K562 (cell line): ENCODE data around the gene EIF4G2. TPM values are rescaled to one million over a fixed set of nuclear protein-coding genes. Genes with fewer than 3 reads are reported as not detected.

ENCODE experiments used
- ATAC-seq: fragments of 200-7000 bp; cut with Tn5 transposase; 3 replicates; pipeline ENCODE4 v1.9.1; 2020; ENCODE audit warnings: moderate library complexity
- BruUV-seq: library from RNA; stranded (reverse); fragments of 400-500 nt; replicated peaks from 2 replicates; lab custom pipeline; 2021; lab: Mats Ljungman, UMichigan
- CTCF ChIA-PET: fragments of 300-600 bp; formaldehyde crosslinking; extraction: SDS; loops from one replicate; lab custom pipeline; 2021; ENCODE audit warnings: low intra/inter-chr PET ratio; lab: Yijun Ruan, JAX
- POLR2A ChIA-PET: fragments of 300-600, 350-650 bp; sonication (Branson Sonifier 250); formaldehyde crosslinking; extraction: SDS; loops from one replicate; lab custom pipeline; 2021; ENCODE audit warnings: antibody characterized with exemption, inconsistent platforms; lab: Yijun Ruan, JAX
- DNase-seq, 4 experiments: peaks; one replicate each; pipeline versions ENCODE4 v3.0.0 to v3.0.0-alpha.2; 2011 to 2018; ENCODE audit warnings: low spot score in 3 of 4, mixed read lengths in 3 of 4; ENCODE audit errors: extremely low read depth in 1 of 4
- FAIRE-seq: peaks from 2 replicates; lab custom pipeline; 2011; peaks lifted over from hg19 to GRCh38; lab: Jason Lieb, UNC
- H2AFZ ChIP-seq: 2 replicates; pipeline ENCODE4 v1.6.0; 2011; ENCODE audit warnings: low read depth, low read length, control low read depth, inconsistent platforms
- H3K27ac ChIP-seq: fragments of 200-600 bp; 3 replicates; pipeline ENCODE4 v1.8.0; 2011; ENCODE audit warnings: low read depth, mild to moderate bottlenecking, control low read depth, inconsistent platforms, low read length, moderate library complexity, mixed read lengths; ENCODE audit errors: extremely low read depth
- H3K27me3 ChIP-seq, 2 experiments: fragments of 300-600 bp in 1 of 2; 2 replicates in 1 of 2; 3 replicates in 1 of 2; pipeline versions ENCODE4 v1.6.0 to v1.8.0; 2011; ENCODE audit warnings: inconsistent platforms in 2 of 2, low read length in 2 of 2, mild to moderate bottlenecking in 1 of 2, mixed read lengths in 1 of 2, moderate library complexity in 1 of 2; ENCODE audit not compliant: control insufficient read depth in 2 of 2, insufficient read depth in 2 of 2
- H3K36me3 ChIP-seq: fragments of 300-600 bp; 3 replicates; pipeline ENCODE4 v1.8.0; 2011; ENCODE audit warnings: mild to moderate bottlenecking, low read length, inconsistent platforms; ENCODE audit not compliant: control insufficient read depth, insufficient read depth
- H3K4me1 ChIP-seq, 2 experiments: fragments of 200-600 bp in 1 of 2; replicated peaks in 1 of 2; 2 replicates in 1 of 2; 3 replicates in 1 of 2; pipeline versions ENCODE4 v1.5.1 to v1.8.0; 2011; ENCODE audit warnings: inconsistent platforms in 2 of 2, low read length in 2 of 2, mild to moderate bottlenecking in 1 of 2, mixed read lengths in 1 of 2, moderate library complexity in 1 of 2; ENCODE audit not compliant: control insufficient read depth in 2 of 2, insufficient read depth in 2 of 2
- H3K4me2 ChIP-seq: 2 replicates; pipeline ENCODE4 v1.6.1; 2011; ENCODE audit warnings: low read length, control low read depth, inconsistent platforms, mixed read lengths; ENCODE audit not compliant: insufficient read depth
- H3K4me3 ChIP-seq: fragments of 200-600 bp; sonication (generic), shearing (Covaris generic); 2 replicates; pipeline ENCODE4 v1.5.1; 2016; ENCODE audit warnings: control low read depth, inconsistent platforms
- H3K79me2 ChIP-seq: fragments of 200-600 bp; 3 replicates; pipeline ENCODE4 v1.8.0; 2011; ENCODE audit warnings: low read length, inconsistent platforms; ENCODE audit not compliant: control insufficient read depth, insufficient read depth
- H3K9ac ChIP-seq, 2 experiments: 2 replicates each; pipeline versions ENCODE4 v1.6.0 to v1.6.1; 2011; ENCODE audit warnings: low read depth in 2 of 2, low read length in 2 of 2, control low read depth in 1 of 2, inconsistent platforms in 1 of 2, mild to moderate bottlenecking in 1 of 2, mixed read lengths in 1 of 2; ENCODE audit not compliant: insufficient read depth in 1 of 2
- H3K9me1 ChIP-seq: one replicate; pipeline ENCODE4 v1.6.0; 2011; ENCODE audit warnings: inconsistent platforms, mild to moderate bottlenecking, low read length, moderate library complexity; ENCODE audit not compliant: control insufficient read depth, insufficient read depth
- H3K9me3 ChIP-seq: replicated peaks from 2 replicates; pipeline ENCODE4 v1.5.1; 2011; ENCODE audit warnings: low read depth, low read length, inconsistent platforms; ENCODE audit not compliant: control insufficient read depth, insufficient read depth
- H4K20me1 ChIP-seq: replicated peaks from 2 replicates; pipeline ENCODE4 v1.6.1; 2011; ENCODE audit warnings: low read length, inconsistent platforms, mixed read lengths; ENCODE audit not compliant: control insufficient read depth, insufficient read depth
- ATF7 ChIP-seq: fragments of 450-650 bp; IDR thresholded peaks from 2 replicates; pipeline ENCODE4 v1.7.1; 2014; ENCODE audit warnings: mild to moderate bottlenecking, moderate library complexity
- CBX2 ChIP-seq: fragments of 200-600 bp; sonication (generic); IDR thresholded peaks from one replicate; pipeline ENCODE4 v1.6.1; 2012; ENCODE audit warnings: mild to moderate bottlenecking, low read length, inconsistent platforms; ENCODE audit not compliant: insufficient read depth, poor library complexity, severe bottlenecking
- HMGN3 ChIP-seq: IDR thresholded peaks from 2 replicates; pipeline ENCODE4 v1.6.1; 2011; ENCODE audit warnings: borderline replicate concordance, low read depth, mild to moderate bottlenecking, mixed read lengths, low read length; ENCODE audit not compliant: insufficient read length; ENCODE audit errors: extremely low read depth
- KDM2B ChIP-seq: fragments of 250-450 bp; sonication (Bioruptor Pico); IDR thresholded peaks from 2 replicates; pipeline ENCODE4 v1.8.0; 2021; ENCODE audit warnings: mild to moderate bottlenecking, moderate library complexity
- NFYB ChIP-seq: IDR thresholded peaks from 2 replicates; pipeline ENCODE4 v1.6.1; 2011; ENCODE audit warnings: mild to moderate bottlenecking, moderate library complexity; ENCODE audit not compliant: insufficient read length; ENCODE audit errors: extremely low read depth
- PYGO2 ChIP-seq: fragments of 450-650 bp; IDR thresholded peaks from 2 replicates; pipeline ENCODE4 v1.6.1; 2016; ENCODE audit warnings: mild to moderate bottlenecking, missing genetic modification characterization, moderate library complexity, missing compliant biosample characterization
- RAD21 ChIP-seq, 2 experiments: fragments of 250-450 bp in 1 of 2; fragments of 450-650 bp in 1 of 2; sonication (Bioruptor Pico) in 1 of 2; formaldehyde crosslinking in 1 of 2; IDR thresholded peaks in 1 of 2; conservative IDR thresholded peaks in 1 of 2; 2 replicates each; pipeline versions ENCODE4 v1.4.0 to v1.8.0; 2020 to 2022; ENCODE audit warnings: mild to moderate bottlenecking in 2 of 2, moderate library complexity in 1 of 2
- SLC30A9 ChIP-seq: fragments of 250-450 bp; sonication (Bioruptor Pico); IDR thresholded peaks from 2 replicates; pipeline ENCODE4 v1.8.0; 2022; ENCODE audit warnings: mild to moderate bottlenecking, moderate library complexity
- ZNF408 ChIP-seq: fragments of 250-450 bp; sonication (Bioruptor Pico); IDR thresholded peaks from 2 replicates; pipeline ENCODE4 v1.4.0; 2020; ENCODE audit warnings: low read depth, mild to moderate bottlenecking, moderate library complexity
- ZNF444 ChIP-seq: fragments of 250-450 bp; sonication (Bioruptor Pico); IDR thresholded peaks from 2 replicates; pipeline ENCODE4 v1.4.0; 2020; ENCODE audit warnings: mild to moderate bottlenecking, moderate library complexity
- ZNF764 ChIP-seq: fragments of 250-450 bp; sonication (Bioruptor Pico); IDR thresholded peaks from 2 replicates; pipeline ENCODE4 v1.4.0; 2020; ENCODE audit warnings: low read depth, mild to moderate bottlenecking, moderate library complexity
- WGBS: fragments of 100-300 bp; shearing (Covaris generic); methylation state at CpG from one replicate; pipeline ENCODE4 v1.1.6; 2016; ENCODE audit warnings: low coverage, mixed read lengths; ENCODE audit not compliant: insufficient coverage; ENCODE audit errors: missing lambda C conversion rate; 5-methylcytosine and 5-hydroxymethylcytosine counted together
- in situ Hi-C: fragments of 300-500 bp; cut with MboI; formaldehyde crosslinking; loops from 4 replicates; pipeline ENCODE4 v1.15.0; 2018; ENCODE audit warnings: inconsistent platforms, mixed read lengths
- intact Hi-C: fragments of 100-400 bp; cut with micrococcal nuclease; formaldehyde crosslinking; loops from 2 replicates; pipeline ENCODE4 v1.14.2; 2022
- polyA plus RNA-seq, 8 experiments: library from polyadenylated mRNA; depleted of rRNA in 4 of 8; stranded (reverse) in 5 of 8; unstranded in 3 of 8; fragments of >200 nt; fragmentation: Nextera tagmentation in 2 of 8; fragmentation: Illumina TruSeq in 1 of 8; extraction: Ambion mirVana in 2 of 8; extraction: Trizol in 1 of 8; gene quantifications; 2 replicates each; pipeline versions ENCODE4 v1.2.1 to v1.2.3, GENCODE V29; 2011 to 2014; ENCODE audit warnings: inconsistent platforms in 1 of 8, missing spikeins in 1 of 8
- total RNA-seq, 7 experiments: library from RNA; depleted of rRNA in 6 of 7; stranded (reverse); fragments of >200 nt in 6 of 7; fragmentation: Illumina TruSeq in 2 of 7; extraction: Trizol in 2 of 7; gene quantifications; 2 replicates each; pipeline versions ENCODE4 v1.2.1 to v1.2.3, GENCODE V29; 2011 to 2021; ENCODE audit warnings: low replicate concordance in 1 of 7
- TF ChIP-seq, protein P1 (sequence below): fragments of 250-450 bp; sonication (Bioruptor Pico); IDR thresholded peaks from 2 replicates; pipeline ENCODE4 v1.8.0; 2022; ENCODE audit warnings: inconsistent platforms, mild to moderate bottlenecking, moderate library complexity, borderline replicate concordance

The EIF4G2 gene
- total and polyA plus RNA-seq, 9 of the 15 experiments (the other 6 are each of a cell fraction or from before 2014, with no cell fraction given): 206 to 790 (median 646) TPM

DNA sequence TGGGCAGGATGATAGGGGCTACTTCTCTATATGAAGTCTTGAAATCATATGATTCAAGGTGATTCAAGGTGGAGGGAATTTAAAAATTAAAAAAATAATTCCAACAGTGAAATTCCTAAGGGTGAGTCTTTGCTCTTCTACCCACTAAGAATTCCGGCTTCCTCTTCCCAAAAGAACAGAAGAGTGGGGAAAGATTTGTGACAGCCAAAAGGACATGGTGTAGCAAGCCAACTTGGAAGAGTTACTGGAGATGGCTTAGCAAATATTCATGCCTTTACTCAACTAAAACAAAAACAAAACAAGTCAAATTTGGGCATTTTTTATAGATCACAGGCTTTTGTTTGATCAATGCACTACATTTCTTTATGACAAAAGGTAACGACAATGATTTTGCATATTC lies 36.9 kb upstream of the EIF4G2 start:
- WGBS: 25% methylated on average over 2 of the region's 2 CpGs
- BruUV-seq: no TSS peak
- no peaks in the 10 kb centered on the region; a peak in 1 of 5 replicates for H3K4me1 ChIP-seq
- no peak overlapping the region for H2AFZ ChIP-seq
- no peaks in the 10 kb centered on the region for H3K9me3 ChIP-seq
- no peak for TF ChIP-seq ZNF764 (CRISPR knock-in tag)
- H3K9ac ChIP-seq: no peak overlapping the region
- no peaks in the 10 kb centered on the region for H4K20me1 ChIP-seq
- H3K9me1 ChIP-seq: no peaks in the 10 kb centered on the region
- no peaks in the 10 kb centered on the region for H3K79me2 ChIP-seq
- ChIA-PET POLR2A (interaction anchor here (0.6 to 2.1 kb wide), 4 partner anchors 11 to 145 kb away, joined by 3 to 8 read pairs (median 3); partner anchors contain the start of gene EIF4G2), CTCF (no interaction called here)
- no peaks in the 10 kb centered on the region for H3K27me3 ChIP-seq
- H3K27ac ChIP-seq: no peak overlapping the region
- H3K4me2 ChIP-seq: no peak overlapping the region
- H3K4me3 ChIP-seq: no peak overlapping the region
- ATAC-seq (no peak), DNase-seq (no peak), FAIRE-seq (no peak)
- intact Hi-C loops (no loop called here), in situ Hi-C loops (no loop called here)
- no peaks in the 10 kb centered on the region for H3K36me3 ChIP-seq

DNA sequence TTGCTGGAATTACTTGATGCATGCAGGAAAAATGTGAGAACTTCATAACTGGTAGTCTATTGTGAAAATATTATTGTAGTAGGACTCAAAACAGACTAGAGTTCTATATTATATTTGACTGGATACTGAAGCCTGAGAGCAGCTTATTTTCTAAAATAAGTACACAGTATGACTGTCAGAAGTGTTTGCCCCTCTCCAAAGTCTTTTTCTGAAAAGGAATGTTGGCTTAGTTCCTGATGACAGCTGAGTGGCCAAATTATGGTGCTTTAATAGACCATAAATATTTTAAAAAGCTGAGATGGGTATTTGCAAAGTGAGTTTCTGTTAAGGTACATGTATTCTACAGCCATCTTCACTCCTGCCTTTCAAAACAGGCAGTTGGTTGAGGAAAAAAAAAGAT lies 36.1 kb upstream of the EIF4G2 start:
- ATAC-seq (no peak), DNase-seq (no peak), FAIRE-seq (no peak)
- CTCF ChIA-PET: no interaction called here
- H3K9me3 ChIP-seq: no peaks in the 10 kb centered on the region
- H3K27ac ChIP-seq: no peak overlapping the region
- no peak overlapping the region for H3K9ac ChIP-seq
- intact Hi-C loops: no loop called here
- in situ Hi-C loops: no loop called here
- no peak overlapping the region for H3K4me2 ChIP-seq
- H3K9me1 ChIP-seq: no peaks in the 10 kb centered on the region
- no peaks in the 10 kb centered on the region for H3K27me3 ChIP-seq
- no TSS peak for BruUV-seq
- H3K4me3 ChIP-seq: no peak overlapping the region
- no peaks in the 10 kb centered on the region for H4K20me1 ChIP-seq
- H3K4me1 ChIP-seq: peaks cover 0 to under 1% of the 10 kb centered on the region in 2 experiments; a peak in 2 of 5 replicates
- no peaks in the 10 kb centered on the region for H3K36me3 ChIP-seq
- H2AFZ ChIP-seq: no peak overlapping the region
- H3K79me2 ChIP-seq: no peaks in the 10 kb centered on the region
- POLR2A ChIA-PET: interaction anchor here (1.1 to 1.4 kb wide), 2 partner anchors 9 to 13 kb away, joined by 3 to 5 read pairs; no protein-coding TSS in a partner anchor
- TF ChIP-seq, protein P1, sequence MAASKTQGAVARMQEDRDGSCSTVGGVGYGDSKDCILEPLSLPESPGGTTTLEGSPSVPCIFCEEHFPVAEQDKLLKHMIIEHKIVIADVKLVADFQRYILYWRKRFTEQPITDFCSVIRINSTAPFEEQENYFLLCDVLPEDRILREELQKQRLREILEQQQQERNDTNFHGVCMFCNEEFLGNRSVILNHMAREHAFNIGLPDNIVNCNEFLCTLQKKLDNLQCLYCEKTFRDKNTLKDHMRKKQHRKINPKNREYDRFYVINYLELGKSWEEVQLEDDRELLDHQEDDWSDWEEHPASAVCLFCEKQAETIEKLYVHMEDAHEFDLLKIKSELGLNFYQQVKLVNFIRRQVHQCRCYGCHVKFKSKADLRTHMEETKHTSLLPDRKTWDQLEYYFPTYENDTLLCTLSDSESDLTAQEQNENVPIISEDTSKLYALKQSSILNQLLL (CRISPR knock-in tag): no peak
- no peak for TF ChIP-seq ZNF444 (CRISPR knock-in tag)
- TF ChIP-seq NFYB: no peak
- TF ChIP-seq CBX2: no peak
- TF ChIP-seq ATF7: no peak
- no peak for TF ChIP-seq PYGO2 (tag)
- TF ChIP-seq KDM2B (CRISPR knock-in tag): no peak
- TF ChIP-seq ZNF408 (CRISPR knock-in tag): no peak
- TF ChIP-seq HMGN3: no peak
- TF ChIP-seq SLC30A9 (CRISPR knock-in tag): no peak
- TF ChIP-seq RAD21 (CRISPR knock-in tag; conservative IDR thresholded peaks at IDR 0.05 in 1 of 2, IDR thresholded peaks at IDR 0.05 in 1 of 2): no peak
